ENCODE measurements around the gene SMG5.
"Not testable (repeated sequence)": the region's sequence is repeated elsewhere in the genome, so short reads cannot be mapped to it uniquely, and the experiment has no call there.

Gene SMG5

GRCh38 chr1:156245451-156246232, 37.0 kb downstream of the SMG5 start:
- no peak for DNase-seq (ENCODE audit: low read depth, low spot score)

DNA sequence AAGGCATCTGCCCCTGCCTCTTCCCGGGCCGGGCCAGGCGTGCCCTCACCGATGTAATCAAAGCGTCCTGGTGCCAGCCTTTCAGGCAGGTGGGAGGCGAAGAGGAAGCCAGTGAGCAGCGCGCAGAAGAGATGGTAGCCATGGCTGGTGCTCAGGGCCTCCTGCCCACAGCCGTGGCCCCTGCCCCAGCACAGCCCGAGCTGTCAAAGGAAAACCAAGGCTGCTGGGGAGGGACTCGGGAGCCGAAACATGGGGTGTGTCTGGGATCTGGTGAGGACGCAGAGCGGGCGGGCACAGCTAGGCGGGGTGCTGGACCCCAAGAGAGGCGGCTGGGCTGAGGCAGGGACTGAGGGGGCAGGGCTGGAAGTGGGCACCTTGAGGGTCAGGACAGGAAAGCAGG, 37.9 kb downstream of the SMG5 start:
- DNase-seq (ENCODE audit: low read depth, low spot score): no peak

DNA sequence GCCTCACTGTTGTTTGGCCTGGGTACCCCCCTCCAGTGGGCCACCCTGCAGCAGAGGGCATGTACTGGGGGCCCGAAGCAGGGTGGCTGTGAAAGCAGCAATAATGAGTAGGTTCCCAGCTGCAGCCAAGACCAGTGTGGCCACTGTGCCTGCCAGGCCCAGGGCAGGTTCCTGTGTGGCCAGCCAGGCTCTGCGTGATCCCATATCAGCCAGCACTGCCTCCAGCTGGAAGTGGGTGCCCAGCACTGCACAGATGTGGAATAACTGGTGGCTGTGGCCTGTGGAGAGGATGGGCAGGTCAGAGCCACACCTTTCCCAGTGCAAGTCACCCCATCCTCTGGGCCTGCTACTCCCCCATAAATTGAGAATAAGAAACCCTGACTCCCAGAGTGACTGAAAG, 38.5 kb downstream of the SMG5 start:
- DNase-seq (ENCODE audit: low read depth, low spot score): no peak

DNA sequence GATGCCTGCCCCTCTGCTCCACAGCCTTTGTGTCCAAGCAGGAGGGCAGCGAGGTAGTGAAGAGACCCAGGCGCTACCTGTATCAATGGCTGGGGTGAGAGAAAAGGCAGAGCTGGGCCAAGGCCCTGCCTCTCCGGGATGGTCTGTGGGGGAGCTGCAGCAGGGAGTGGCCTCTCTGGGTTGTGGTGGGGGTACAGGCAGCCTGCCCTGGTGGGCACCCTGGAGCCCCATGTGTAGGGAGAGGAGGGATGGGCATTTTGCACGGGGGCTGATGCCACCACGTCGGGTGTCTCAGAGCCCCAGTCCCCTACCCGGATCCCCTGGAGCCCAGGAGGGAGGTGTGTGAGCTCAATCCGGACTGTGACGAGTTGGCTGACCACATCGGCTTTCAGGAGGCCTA, 39.9 kb downstream of the SMG5 start:
- no peak for DNase-seq (ENCODE audit: low read depth, low spot score)

GRCh38 chr1:156241926-156242325, 40.7 kb downstream of the SMG5 start, which contains the start of gene BGLAP:
Gene BGLAP (plus strand): TSS chr1:156242184. CDS start chr1:156242232, 48 bp downstream.
- no peak for DNase-seq (ENCODE audit: low read depth, low spot score)

- peak; percentile 53 for DNase-seq (ENCODE audit: low read depth, low spot score)
These were observed 41.3 kb downstream of the SMG5 start for GRCh38 chr1:156241311-156241811.

DNA sequence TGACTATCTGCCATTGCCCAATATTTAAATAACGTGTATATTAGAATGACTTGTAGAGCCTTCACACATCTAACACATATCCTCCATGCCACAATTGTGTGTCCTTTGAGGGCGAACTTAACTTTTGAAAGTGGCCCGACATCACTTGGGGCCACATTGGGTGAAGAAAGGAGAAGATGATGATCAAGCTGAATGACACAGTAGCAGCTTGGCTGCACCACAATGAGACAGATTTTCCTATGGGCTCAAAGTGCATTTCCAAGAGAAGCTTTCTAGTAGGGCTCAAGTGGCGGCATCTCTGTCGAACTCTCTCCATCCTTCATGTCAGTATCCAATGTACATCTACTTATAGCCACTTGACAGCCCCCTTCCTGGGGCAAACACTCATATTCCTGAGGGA, 44.4 kb downstream of the SMG5 start:
- no peak for DNase-seq (ENCODE audit: low read depth, low spot score)

DNA sequence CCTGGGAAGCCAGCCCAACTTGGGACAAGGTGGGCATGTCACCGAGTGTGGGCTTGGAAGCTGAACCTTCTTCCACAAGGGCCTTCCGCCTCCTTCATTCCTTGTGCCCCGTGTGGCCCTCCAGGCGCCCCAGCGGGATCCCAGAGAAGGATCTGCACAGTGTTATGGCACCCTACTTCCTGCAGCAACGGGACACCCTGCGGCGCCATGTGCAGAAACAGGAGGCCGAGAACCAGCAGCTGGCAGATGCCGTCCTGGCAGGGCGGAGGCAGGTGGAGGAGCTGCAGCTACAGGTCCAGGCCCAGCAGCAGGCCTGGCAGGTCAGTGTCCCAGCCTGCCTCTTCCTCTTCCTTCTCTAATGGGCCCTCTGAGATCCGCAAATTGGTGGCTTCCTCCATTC, 46.5 kb downstream of the SMG5 start:
- DNase-seq (ENCODE audit: low read depth, low spot score): no peak

GRCh38 chr1:156233426-156234127, 49.0 kb downstream of the SMG5 start:
- no peak for DNase-seq (ENCODE audit: low read depth, low spot score)

DNA sequence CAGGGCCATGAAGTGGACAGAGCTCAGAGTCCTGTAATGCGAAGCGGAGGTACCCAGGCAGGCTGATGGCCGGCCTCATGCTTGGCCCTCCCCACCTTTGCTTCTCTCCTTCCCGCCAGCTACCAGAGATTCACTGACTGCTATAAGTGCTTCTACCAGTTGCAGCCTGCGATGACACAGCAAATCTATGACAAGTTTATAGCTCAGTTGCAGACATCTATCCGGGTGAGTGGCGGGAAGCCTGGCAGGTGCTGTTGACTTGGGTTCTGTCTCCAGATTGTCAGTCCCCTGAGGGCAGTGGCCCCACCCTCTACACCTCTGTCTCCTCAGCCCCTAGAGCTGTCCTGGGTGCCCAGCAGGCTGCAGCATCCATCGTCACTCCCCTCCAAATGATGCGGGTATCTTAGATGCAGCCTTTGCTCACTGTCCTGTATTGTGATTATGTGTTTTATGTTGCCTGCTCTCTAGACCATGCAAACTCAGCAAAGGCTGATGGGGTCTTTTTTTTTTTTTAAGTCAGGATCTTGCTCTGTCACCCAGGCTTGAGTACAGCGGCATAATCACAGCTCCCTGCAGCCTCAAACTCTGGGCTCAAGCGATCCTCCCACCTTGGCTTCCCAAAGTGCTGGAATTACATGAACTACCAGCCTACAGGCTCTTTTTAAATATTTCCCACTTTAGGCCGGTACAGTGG, 50.3 kb downstream of the SMG5 start:
- no peak for DNase-seq (ENCODE audit: low read depth, low spot score)

GRCh38 chr1:156230473-156230837, 52.2 kb downstream of the SMG5 start:
- no peak for DNase-seq (ENCODE audit: low read depth, low spot score)

DNA sequence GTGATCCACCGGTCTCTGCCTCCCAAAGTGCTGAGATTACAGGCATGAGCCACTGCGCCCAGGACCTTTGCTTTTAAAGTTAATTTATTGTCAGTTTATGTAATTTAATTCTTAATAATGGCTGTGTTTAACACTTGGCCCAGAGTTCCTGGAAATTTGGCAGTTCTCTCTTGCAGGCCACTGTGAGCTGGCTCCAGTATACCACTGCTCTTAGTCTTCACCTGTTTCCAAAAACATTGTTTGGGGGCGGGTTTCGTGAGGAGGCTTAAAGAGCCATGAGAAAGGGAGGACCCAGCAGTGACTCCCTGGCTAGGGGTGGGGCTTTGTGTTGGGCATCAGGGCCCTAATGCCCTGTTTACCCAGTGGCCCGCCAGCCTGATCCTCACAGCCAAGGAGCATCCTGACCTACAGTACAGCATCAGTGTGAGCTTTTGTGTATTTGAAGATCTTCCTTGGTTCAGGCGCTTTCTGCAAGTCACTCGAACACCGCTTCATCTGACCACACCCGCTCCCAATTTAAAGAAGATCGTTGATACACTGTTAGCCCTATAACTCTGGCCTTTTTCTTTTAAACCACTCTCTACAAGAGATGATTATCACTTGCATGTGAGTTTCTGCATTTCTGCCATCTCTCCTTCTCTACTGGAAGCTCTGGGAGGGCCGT, 52.7 kb downstream of the SMG5 start:
- DNase-seq (ENCODE audit: low read depth, low spot score): no peak

- DNase-seq (ENCODE audit: low read depth, low spot score): no peak
These were observed 54.1 kb downstream of the SMG5 start for GRCh38 chr1:156228501-156228900.

GRCh38 chr1:156226782-156227181, 55.8 kb downstream of the SMG5 start:
- DNase-seq (ENCODE audit: low read depth, low spot score): no peak

DNA sequence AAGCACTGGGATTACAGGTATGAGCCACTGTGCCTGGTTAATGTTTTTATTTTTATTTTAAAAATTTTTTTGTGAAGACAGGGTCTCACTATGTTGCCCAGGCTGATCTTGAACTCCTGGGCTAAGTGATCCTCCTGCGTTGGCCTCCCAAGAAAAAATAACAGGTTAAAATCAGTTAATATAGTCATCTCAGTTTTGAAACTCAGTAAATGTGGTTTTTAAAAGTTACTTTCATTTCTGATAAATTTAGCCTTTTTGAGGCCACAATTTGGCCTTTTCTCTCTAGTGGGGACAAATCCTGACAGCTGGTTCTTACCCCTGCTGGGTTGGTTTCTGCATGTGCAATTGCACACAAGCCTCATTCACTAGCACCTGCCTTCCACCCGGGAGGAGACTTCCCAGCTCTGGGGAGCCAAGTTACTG, 56.5 kb downstream of the SMG5 start:
- DNase-seq (ENCODE audit: low read depth, low spot score): no peak

- no peak for DNase-seq (ENCODE audit: low read depth, low spot score)
These were observed 57.0 kb downstream of the SMG5 start for GRCh38 chr1:156225677-156226014.

GRCh38 chr1:156221986-156222692, 60.5 kb downstream of the SMG5 start:
- no peak for DNase-seq (ENCODE audit: low read depth, low spot score)

GRCh38 chr1:156220226-156220625, 62.4 kb downstream of the SMG5 start:
- no peak for DNase-seq (ENCODE audit: low read depth, low spot score)

DNA sequence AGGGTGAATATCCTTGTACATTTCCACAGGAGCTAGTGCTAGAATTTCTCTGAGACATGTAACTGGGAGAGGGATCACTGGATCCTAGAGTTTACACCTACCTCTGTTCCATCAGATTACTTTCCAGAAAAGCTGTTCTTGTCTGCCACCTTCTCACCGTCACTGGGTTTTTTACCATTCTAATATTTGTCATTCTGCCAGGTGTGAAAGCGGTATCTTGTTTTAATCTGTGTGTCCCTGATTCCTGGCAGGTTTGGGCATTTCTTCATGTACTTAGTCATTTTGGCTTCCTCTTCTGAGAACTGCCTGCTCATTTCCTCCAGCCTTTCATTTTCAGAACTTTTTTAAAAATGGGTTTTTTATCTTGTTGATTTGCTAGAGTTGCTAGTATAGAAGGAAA, 64.8 kb downstream of the SMG5 start:
- no peak for DNase-seq (ENCODE audit: low read depth, low spot score)

- DNase-seq (ENCODE audit: low read depth, low spot score): not testable (repeated sequence)
These were observed 66.1 kb downstream of the SMG5 start for GRCh38 chr1:156216361-156217086.
